C4-2B (cell line): ENCODE results near the gene MED29.

ENCODE experiments used
- CTCF ChIP-seq: fragments of 450-650 bp; conservative IDR thresholded peaks from 2 replicates; pipeline ENCODE4 v1.5.1; 2017; ENCODE audit warnings: mild to moderate bottlenecking
- ZFX ChIP-seq: fragments of 450-650 bp; IDR thresholded peaks from 2 replicates; pipeline ENCODE4 v1.6.1; 2017

GRCh38 chr19:39422020-39422419, 30.8 kb downstream of the MED29 start:
- no peak for TF ChIP-seq CTCF
- TF ChIP-seq ZFX, result no peak
